GM19324 (cell line): Measurements from ENCODE around the gene MYL4.
A peak's percentile ranks its signal among the peaks of the same experiment; 100 is the strongest.
"Not testable (repeated sequence)": the region's sequence is repeated elsewhere in the genome, so short reads cannot be mapped to it uniquely, and the experiment has no call there.

Experiments
- ATAC-seq: cut with Tn5 transposase; IDR thresholded peaks from one replicate; pipeline ENCODE4 v1.9.1; 2021; ENCODE audit warnings: mild to moderate bottlenecking, moderate library complexity; ENCODE audit not compliant: unreplicated experiment, low FRiP score

MYL4 gene

GRCh38 chr17:47192554-47192953 lies 16.6 kb upstream of the MYL4 start:
- no peak for ATAC-seq

GRCh38 chr17:47193931-47194511 lies 15.1 kb upstream of the MYL4 start:
- no peak for ATAC-seq

- ATAC-seq: no peak
Observed at GRCh38 chr17:47197821-47198220, 11.3 kb upstream of the MYL4 start.

GRCh38 chr17:47199627-47200324 lies 9.4 kb upstream of the MYL4 start:
- no peak for ATAC-seq

- no peak for ATAC-seq
Observed at GRCh38 chr17:47200325-47200664, 8.9 kb upstream of the MYL4 start.

- no peak for ATAC-seq
Observed at GRCh38 chr17:47201166-47201565, 8.0 kb upstream of the MYL4 start.

GRCh38 chr17:47203984-47204721 lies 5.0 kb upstream of the MYL4 start:
- no peak for ATAC-seq

GRCh38 chr17:47204722-47205418 lies 4.3 kb upstream of the MYL4 start:
- ATAC-seq: peak; percentile 41

GRCh38 chr17:47205419-47205963 lies 3.7 kb upstream of the MYL4 start:
- ATAC-seq: peak; percentile 47

GRCh38 chr17:47207143-47208067 lies 1.7 kb upstream of the MYL4 start:
- no peak for ATAC-seq

- ATAC-seq: no peak
Observed at GRCh38 chr17:47209499-47209898, 351 bp downstream of the MYL4 start.

- no peak for ATAC-seq
Observed at GRCh38 chr17:47210105-47210504, 957 bp downstream of the MYL4 start.

GRCh38 chr17:47210779-47211178 lies 1.6 kb downstream of the MYL4 start:
- no peak for ATAC-seq

- no peak for ATAC-seq
Observed at GRCh38 chr17:47212458-47212857, 3.3 kb downstream of the MYL4 start.

GRCh38 chr17:47213540-47213939 lies 4.4 kb downstream of the MYL4 start:
- no peak for ATAC-seq

- no peak for ATAC-seq
Observed at GRCh38 chr17:47214931-47215330, 5.8 kb downstream of the MYL4 start.

- ATAC-seq: not testable (repeated sequence)
Observed at GRCh38 chr17:47216821-47217220, 7.7 kb downstream of the MYL4 start.

GRCh38 chr17:47217279-47217678 lies 8.1 kb downstream of the MYL4 start:
- ATAC-seq: not testable (repeated sequence)

GRCh38 chr17:47218896-47219430 lies 9.8 kb downstream of the MYL4 start:
- no peak for ATAC-seq
